SK-N-SH (cell line): ENCODE results near the gene MLLT6.
"Not testable (repeated sequence)": the region's sequence is repeated elsewhere in the genome, so short reads cannot be mapped to it uniquely, and the experiment has no call there.

ENCODE experiments used
- EP300 ChIP-seq, 2 experiments: IDR thresholded peaks; 2 replicates each; pipeline versions ENCODE4 v1.4.0 to v1.6.1; 2012; ENCODE audit warnings: borderline replicate concordance in 1 of 2, low read depth in 1 of 2, low read length in 1 of 2
- POLR2AphosphoS5 ChIP-seq: IDR thresholded peaks from 2 replicates; pipeline ENCODE4 v1.6.1; 2012; ENCODE audit warnings: low read depth, low read length

- TF ChIP-seq POLR2AphosphoS5; EP300 (IDR thresholded peaks at IDR 0.05; ENCODE audit: borderline replicate concordance in 1 of 2, low read depth in 1 of 2, low read length in 1 of 2): not testable (repeated sequence)
These were observed 21.1 kb downstream of the MLLT6 start for GRCh38 chr17:38726145-38726544.
